ENCODE measurements around the gene FAM184B. TPM values are rescaled to one million over a fixed set of nuclear protein-coding genes. Genes with fewer than 3 reads are reported as not detected.

Gene FAM184B
- total RNA-seq, 1 donor from 2014 or later: not detected

GRCh38 chr4:17584521-17585213, 196.8 kb downstream of the FAM184B start:
- peaks cover 0 to 70% of the 10 kb centered on the region in 2 donors for H3K36me3 ChIP-seq

DNA sequence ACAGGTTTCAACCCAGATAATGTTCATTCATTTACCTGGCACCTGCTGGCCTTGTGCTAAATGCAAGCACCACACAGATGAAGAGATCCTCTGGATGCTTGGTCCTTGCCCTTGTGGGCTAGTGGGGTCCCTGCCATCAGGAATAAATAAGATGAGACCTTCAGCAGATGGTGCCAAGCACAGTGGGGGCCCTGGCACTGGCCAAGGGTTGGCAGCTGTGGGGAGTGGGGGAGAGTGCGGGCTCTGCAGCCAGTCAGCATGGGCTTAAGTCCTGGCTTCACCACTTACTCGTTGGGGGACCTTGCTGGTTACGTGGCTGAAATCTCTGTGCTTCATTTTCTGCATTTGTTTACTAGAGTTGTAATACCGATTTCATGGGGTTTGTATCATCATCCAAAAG, 197.5 kb downstream of the FAM184B start:
- H3K9me3 ChIP-seq: no peaks in the 10 kb centered on the region
- intact Hi-C loops (cut with DNase I): no loop called here
- DNase-seq (ENCODE audit: extremely low spot score in 2 of 2): no peak

More at GRCh38 chr4:17584521-17585213, 196.8 kb downstream of the FAM184B start:
- TF ChIP-seq POLR2A (IDR thresholded peaks at IDR 0.05) (no peak), POLR2AphosphoS5 (IDR thresholded peaks at IDR 0.05; ENCODE audit: insufficient read depth in 1 of 2, low read depth in 1 of 2) (no peak)
- TF ChIP-seq, protein P1, sequence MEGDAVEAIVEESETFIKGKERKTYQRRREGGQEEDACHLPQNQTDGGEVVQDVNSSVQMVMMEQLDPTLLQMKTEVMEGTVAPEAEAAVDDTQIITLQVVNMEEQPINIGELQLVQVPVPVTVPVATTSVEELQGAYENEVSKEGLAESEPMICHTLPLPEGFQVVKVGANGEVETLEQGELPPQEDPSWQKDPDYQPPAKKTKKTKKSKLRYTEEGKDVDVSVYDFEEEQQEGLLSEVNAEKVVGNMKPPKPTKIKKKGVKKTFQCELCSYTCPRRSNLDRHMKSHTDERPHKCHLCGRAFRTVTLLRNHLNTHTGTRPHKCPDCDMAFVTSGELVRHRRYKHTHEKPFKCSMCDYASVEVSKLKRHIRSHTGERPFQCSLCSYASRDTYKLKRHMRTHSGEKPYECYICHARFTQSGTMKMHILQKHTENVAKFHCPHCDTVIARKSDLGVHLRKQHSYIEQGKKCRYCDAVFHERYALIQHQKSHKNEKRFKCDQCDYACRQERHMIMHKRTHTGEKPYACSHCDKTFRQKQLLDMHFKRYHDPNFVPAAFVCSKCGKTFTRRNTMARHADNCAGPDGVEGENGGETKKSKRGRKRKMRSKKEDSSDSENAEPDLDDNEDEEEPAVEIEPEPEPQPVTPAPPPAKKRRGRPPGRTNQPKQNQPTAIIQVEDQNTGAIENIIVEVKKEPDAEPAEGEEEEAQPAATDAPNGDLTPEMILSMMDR (IDR thresholded peaks at IDR 0.05): no peak
- Histone ChIP-seq H3K27me3 (no peaks in the 10 kb centered on the region), H3K9me3 (no peaks in the 10 kb centered on the region), H3K4me1 (no peaks in the 10 kb centered on the region), H3K4me3 (no peak overlapping the region), H3K27ac (no peak overlapping the region)
- no peak for DNase-seq (ENCODE audit: extremely low spot score in 2 of 2)
- intact Hi-C loops (cut with DNase I): no loop called here

DNA sequence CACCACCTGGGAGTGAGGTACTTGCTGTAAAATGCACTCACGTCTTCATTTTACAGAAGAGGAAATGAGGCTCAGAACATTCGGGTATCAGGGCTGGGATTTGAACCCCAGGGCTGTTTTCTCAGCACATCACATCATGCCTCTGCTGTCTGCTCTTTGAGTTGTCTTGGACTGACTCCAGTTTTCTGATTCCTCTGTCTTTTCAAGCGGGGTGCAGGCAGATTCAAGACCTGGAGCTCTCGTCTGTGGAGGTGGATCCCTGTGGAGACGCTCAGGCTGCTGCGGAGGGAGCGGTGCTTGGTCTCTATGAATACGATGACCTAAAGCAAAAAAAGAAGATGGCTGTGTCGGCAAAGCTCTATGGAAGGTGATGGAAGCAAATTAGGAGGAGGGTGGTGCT, 198.1 kb downstream of the FAM184B start:
- no peak for DNase-seq (ENCODE audit: extremely low spot score in 2 of 2)
- peaks cover 6% of the 10 kb centered on the region for H3K4me1 ChIP-seq
- no peak for TF ChIP-seq POLR2AphosphoS5 (IDR thresholded peaks at IDR 0.05; ENCODE audit: insufficient read depth in 1 of 2, low read depth in 1 of 2)
- TF ChIP-seq, protein P1 (IDR thresholded peaks at IDR 0.05): no peak
- no peak for TF ChIP-seq POLR2A (IDR thresholded peaks at IDR 0.05)
- no peak overlapping the region for H3K27ac ChIP-seq
- peaks cover 0 to 58% of the 10 kb centered on the region in 2 donors for H3K36me3 ChIP-seq
- H3K9me3 ChIP-seq: no peaks in the 10 kb centered on the region
- intact Hi-C loops (cut with DNase I): no loop called here
- no peak overlapping the region for H3K4me3 ChIP-seq
- H3K27me3 ChIP-seq: no peaks in the 10 kb centered on the region

More for the DNA sequence above, 197.5 kb downstream of the FAM184B start:
- H3K4me1 ChIP-seq: no peaks in the 10 kb centered on the region
- H3K36me3 ChIP-seq: peaks cover 0 to 62% of the 10 kb centered on the region in 2 donors
- H3K4me3 ChIP-seq: no peak overlapping the region
- H3K27me3 ChIP-seq: no peaks in the 10 kb centered on the region
- TF ChIP-seq, protein P1 (IDR thresholded peaks at IDR 0.05): no peak
- TF ChIP-seq POLR2AphosphoS5 (IDR thresholded peaks at IDR 0.05; ENCODE audit: insufficient read depth in 1 of 2, low read depth in 1 of 2): no peak
- no peak for TF ChIP-seq POLR2A (IDR thresholded peaks at IDR 0.05)
- no peak overlapping the region for H3K27ac ChIP-seq

DNA sequence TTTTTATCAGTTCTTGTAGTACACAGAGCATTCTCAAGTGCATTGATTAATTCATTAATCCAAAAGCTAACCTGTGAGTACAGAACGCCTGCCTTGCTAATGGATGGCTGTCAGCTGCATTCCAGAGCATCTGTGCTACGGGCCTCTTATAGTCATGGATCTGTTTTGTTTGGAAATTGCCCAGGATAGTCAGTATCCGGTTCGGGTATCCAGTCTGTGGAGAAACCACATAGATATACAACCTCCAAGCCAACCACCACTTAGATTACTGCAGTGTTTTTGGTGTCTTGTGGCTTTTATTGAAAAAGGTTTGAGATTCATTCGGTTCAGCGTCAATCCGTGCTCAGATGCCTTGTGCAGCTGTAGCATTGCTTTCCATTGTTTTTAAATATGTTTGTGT, 200.5 kb downstream of the FAM184B start:
- DNase-seq (ENCODE audit: extremely low spot score in 2 of 2): no peak
- no peaks in the 10 kb centered on the region for H3K27me3 ChIP-seq
- peaks cover 0 to 44% of the 10 kb centered on the region in 2 donors for H3K36me3 ChIP-seq
- no peaks in the 10 kb centered on the region for H3K9me3 ChIP-seq
- peak overlapping the region; percentile 5 for H3K27ac ChIP-seq
- no peak overlapping the region for H3K4me3 ChIP-seq
- H3K4me1 ChIP-seq: peaks cover 19% of the 10 kb centered on the region
- intact Hi-C loops (cut with DNase I): no loop called here
- TF ChIP-seq POLR2A (IDR thresholded peaks at IDR 0.05): no peak
- no peak for TF ChIP-seq POLR2AphosphoS5 (IDR thresholded peaks at IDR 0.05; ENCODE audit: insufficient read depth in 1 of 2, low read depth in 1 of 2)
- TF ChIP-seq, protein P1 (IDR thresholded peaks at IDR 0.05): no peak

Other genes starting within 250 kb of the FAM184B start
- gene LAP3, start 204.4 kb downstream of the FAM184B start, total RNA-seq: 77.6 TPM
- 14.0 TPM for gene MED28, start 167.0 kb downstream of the FAM184B start, total RNA-seq
- 26.5 TPM for gene DCAF16, start 29.1 kb upstream of the FAM184B start, total RNA-seq
- gene NCAPG, start 29.4 kb upstream of the FAM184B start, total RNA-seq: 1.5 TPM
- 6.9 TPM for gene LCORL, start 240.1 kb upstream of the FAM184B start, total RNA-seq

Measured in vagina (tissue), 2 donors.